CD8-positive, alpha-beta memory T cell (primary cell): ENCODE data around the gene KRTAP9-7. TPM values are rescaled to one million over a fixed set of nuclear protein-coding genes. Genes with fewer than 3 reads are reported as not detected.
"Not testable (repeated sequence)": the region's sequence is repeated elsewhere in the genome, so short reads cannot be mapped to it uniquely, and the experiment has no call there.

Experiments used
- CTCF ChIA-PET: fragments of 350-600 bp; sonication (Branson Sonifier 250); formaldehyde crosslinking; loops from one replicate; lab custom pipeline; 2021; ENCODE audit warnings: antibody characterized with exemption; lab: Charles Lee
- POLR2A ChIA-PET: fragments of 350-600 bp; sonication (Branson Sonifier 250); formaldehyde crosslinking; loops from one replicate; lab custom pipeline; 2021; ENCODE audit warnings: antibody characterized with exemption; lab: Charles Lee
- DNase-seq, 5 donors: peaks; one replicate each; pipeline versions ENCODE4 v3.0.0 to v3.0.0-alpha.2; 2020 to 2022; ENCODE audit warnings: mixed read lengths in 1 of 5
- H3K27ac ChIP-seq: one replicate; pipeline ENCODE4 v1.7.0; 2013; ENCODE audit warnings: low read depth, mild to moderate bottlenecking, low read length, moderate library complexity
- H3K27me3 ChIP-seq: 2 replicates; pipeline ENCODE4 v1.7.0; 2013; ENCODE audit warnings: low read length, mild to moderate bottlenecking; ENCODE audit not compliant: insufficient read depth, poor library complexity, severe bottlenecking
- H3K36me3 ChIP-seq: 2 replicates; pipeline ENCODE4 v1.7.0; 2013; ENCODE audit warnings: mild to moderate bottlenecking, low read length, moderate library complexity; ENCODE audit not compliant: insufficient read depth
- H3K4me1 ChIP-seq: 2 replicates; pipeline ENCODE4 v1.7.0; 2013; ENCODE audit warnings: mild to moderate bottlenecking, low read length, moderate library complexity; ENCODE audit not compliant: insufficient read depth
- H3K4me3 ChIP-seq: 2 replicates; pipeline ENCODE4 v1.7.0; 2013; ENCODE audit warnings: mild to moderate bottlenecking, low read length
- H3K9me3 ChIP-seq: 2 replicates; pipeline ENCODE4 v1.7.0; 2013; ENCODE audit warnings: mild to moderate bottlenecking, low read length
- H3K27ac Mint-ChIP-seq, 8 donors: one replicate each; pipeline ENCODE4 v1.8.0; 2020 to 2021; ENCODE audit warnings: mixed read lengths in 8 of 8, mild to moderate bottlenecking in 6 of 8, inconsistent platforms in 3 of 8, moderate library complexity in 3 of 8
- H3K27me3 Mint-ChIP-seq, 2 donors: one replicate each; pipeline ENCODE4 v1.8.0; 2020 to 2021; ENCODE audit warnings: mixed read lengths in 2 of 2, mild to moderate bottlenecking in 1 of 2, moderate library complexity in 1 of 2
- H3K36me3 Mint-ChIP-seq, 3 donors: one replicate each; pipeline ENCODE4 v1.8.0; 2020 to 2021; ENCODE audit warnings: mixed read lengths in 3 of 3, inconsistent platforms in 1 of 3, mild to moderate bottlenecking in 1 of 3
- H3K4me1 Mint-ChIP-seq, 3 donors: one replicate each; pipeline ENCODE4 v1.8.0; 2020 to 2021; ENCODE audit warnings: mixed read lengths in 3 of 3, inconsistent platforms in 1 of 3, mild to moderate bottlenecking in 1 of 3
- H3K4me3 Mint-ChIP-seq, 7 donors: one replicate each; pipeline ENCODE4 v1.8.0; 2020 to 2021; ENCODE audit warnings: mixed read lengths in 7 of 7, mild to moderate bottlenecking in 6 of 7, moderate library complexity in 4 of 7, inconsistent platforms in 2 of 7
- H3K9me3 Mint-ChIP-seq, 5 donors: one replicate each; pipeline ENCODE4 v1.8.0; 2020 to 2022; ENCODE audit warnings: mixed read lengths in 5 of 5, mild to moderate bottlenecking in 3 of 5, moderate library complexity in 2 of 5, inconsistent platforms in 1 of 5
- polyA plus RNA-seq: library from polyadenylated mRNA; unstranded; fragments of 300-500 nt; fragmentation: Illumina TruSeq; gene quantifications from one replicate; pipeline ENCODE4 v1.2.3, GENCODE V29; 2021
- total RNA-seq, 2 experiments: library from RNA; stranded (reverse); gene quantifications; one replicate each; pipeline ENCODE4 v1.2.3, GENCODE V29; 2021

Gene KRTAP9-7, protein sequence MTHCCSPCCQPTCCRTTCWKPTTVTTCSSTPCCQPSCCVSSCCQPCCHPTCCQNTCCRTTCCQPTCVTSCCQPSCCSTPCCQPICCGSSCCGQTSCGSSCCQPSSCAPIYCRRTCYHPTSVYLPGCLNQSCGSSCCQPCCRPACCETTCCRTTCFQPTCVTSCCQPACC
- total RNA-seq = not detected
- not detected for polyA plus RNA-seq

DNA sequence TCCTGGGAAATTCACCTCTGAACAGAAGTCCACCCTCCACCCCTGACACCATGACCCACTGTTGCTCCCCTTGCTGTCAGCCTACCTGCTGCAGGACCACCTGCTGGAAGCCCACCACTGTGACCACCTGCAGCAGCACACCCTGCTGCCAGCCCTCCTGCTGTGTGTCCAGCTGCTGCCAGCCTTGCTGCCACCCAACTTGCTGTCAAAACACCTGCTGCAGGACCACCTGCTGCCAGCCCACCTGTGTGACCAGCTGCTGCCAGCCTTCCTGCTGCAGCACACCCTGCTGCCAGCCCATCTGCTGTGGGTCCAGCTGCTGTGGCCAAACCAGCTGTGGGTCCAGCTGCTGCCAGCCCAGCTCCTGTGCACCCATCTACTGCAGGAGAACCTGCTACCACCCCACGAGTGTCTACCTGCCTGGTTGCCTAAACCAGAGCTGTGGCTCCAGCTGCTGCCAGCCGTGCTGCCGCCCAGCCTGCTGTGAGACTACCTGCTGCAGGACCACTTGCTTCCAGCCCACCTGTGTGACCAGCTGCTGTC lies at the start of gene KRTAP9-7:
Gene KRTAP9-7 (plus strand): TSS at position 51 of the 543 bp plus-strand sequence. CDS start 0 bp downstream, at position 51.
- H3K4me1 Mint-ChIP-seq, H3K27me3 ChIP-seq, H3K36me3 ChIP-seq, H3K4me3 ChIP-seq, H3K9me3 ChIP-seq, H3K4me3 Mint-ChIP-seq, H3K36me3 Mint-ChIP-seq, H3K9me3 Mint-ChIP-seq, CTCF ChIA-PET, POLR2A ChIA-PET, DNase-seq, H3K27ac ChIP-seq, H3K4me1 ChIP-seq: not testable (repeated sequence)
- peaks cover 6 to 45% of the 10 kb centered on the region in 2 donors for H3K27me3 Mint-ChIP-seq
- H3K27ac Mint-ChIP-seq = peak within 1 kb of the TSS in 1 of 8 donors; percentile 43

DNA sequence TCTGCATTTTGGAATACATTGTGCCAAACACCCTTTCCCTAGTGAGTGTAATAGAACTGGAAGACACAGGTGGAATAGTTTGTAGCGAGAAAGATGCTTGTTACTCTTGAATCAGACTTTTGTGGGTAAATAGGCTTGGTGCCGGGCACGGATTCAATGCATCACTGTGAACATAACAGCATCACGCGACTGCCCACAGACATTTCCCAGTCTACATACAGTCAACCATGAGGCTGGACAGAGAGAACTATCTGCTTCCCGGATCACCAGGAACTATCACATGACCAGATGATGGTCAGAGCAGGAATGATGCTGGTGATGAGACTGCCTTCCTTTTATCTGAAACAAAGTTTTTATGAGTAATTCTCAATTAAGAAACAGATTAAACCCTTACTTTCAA lies 49.4 kb upstream of the KRTAP9-7 start:
- no peaks in the 10 kb centered on the region for H3K27me3 ChIP-seq
- ChIA-PET POLR2A (no interaction called here), CTCF (no interaction called here)
- Mint-ChIP-seq H3K36me3 (no peaks in the 10 kb centered on the region), H3K9me3 (no peaks in the 10 kb centered on the region), H3K27me3 (peaks cover 9 to 18% of the 10 kb centered on the region in 2 donors), H3K4me3 (no peak overlapping the region), H3K4me1 (no peaks in the 10 kb centered on the region), H3K27ac (no peak overlapping the region)
- no peaks in the 10 kb centered on the region for H3K36me3 ChIP-seq
- H3K9me3 ChIP-seq = no peaks in the 10 kb centered on the region
- no peaks in the 10 kb centered on the region for H3K4me1 ChIP-seq
- DNase-seq = no peak
- H3K27ac ChIP-seq = no peak overlapping the region
- H3K4me3 ChIP-seq = no peak overlapping the region

DNA sequence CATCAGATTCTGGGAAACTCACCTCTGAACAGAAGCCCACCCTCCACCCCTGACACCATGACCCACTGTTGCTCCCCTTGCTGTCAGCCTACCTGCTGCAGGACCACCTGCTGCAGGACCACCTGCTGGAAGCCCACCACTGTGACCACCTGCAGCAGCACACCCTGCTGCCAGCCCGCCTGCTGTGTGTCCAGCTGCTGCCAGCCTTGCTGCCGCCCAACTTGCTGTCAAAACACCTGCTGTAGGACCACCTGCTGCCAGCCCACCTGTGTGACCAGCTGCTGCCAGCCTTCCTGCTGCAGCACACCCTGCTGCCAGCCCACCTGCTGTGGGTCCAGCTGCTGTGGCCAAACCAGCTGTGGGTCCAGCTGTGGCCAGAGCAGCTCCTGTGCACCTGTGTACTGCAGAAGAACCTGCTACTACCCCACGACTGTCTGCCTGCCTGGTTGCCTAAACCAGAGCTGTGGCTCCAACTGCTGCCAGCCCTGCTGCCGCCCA lies 48.9 kb upstream of the KRTAP9-7 start, which contains the start of gene KRTAP9-2:
Gene KRTAP9-2 (plus strand): TSS at position 51 of the 498 bp plus-strand sequence. CDS start 7 bp downstream, at position 58.
- POLR2A ChIA-PET, H3K4me1 Mint-ChIP-seq, CTCF ChIA-PET, H3K9me3 Mint-ChIP-seq, H3K4me3 ChIP-seq, H3K9me3 ChIP-seq, H3K4me3 Mint-ChIP-seq, H3K36me3 Mint-ChIP-seq, H3K4me1 ChIP-seq, H3K27ac Mint-ChIP-seq, H3K27me3 ChIP-seq, DNase-seq, H3K27ac ChIP-seq, H3K36me3 ChIP-seq: not testable (repeated sequence)
- peaks cover 7 to 20% of the 10 kb centered on the region in 2 donors for H3K27me3 Mint-ChIP-seq

- Mint-ChIP-seq H3K27ac (peak overlapping the region in 1 of 8 donors; percentile 3), H3K4me3 (no peak overlapping the region)
These were observed 45.4 kb upstream of the KRTAP9-7 start for GRCh38 chr17:41230094-41230493.

GRCh38 chr17:41231731-41232130 lies 43.8 kb upstream of the KRTAP9-7 start:
- Histone ChIP-seq H3K27ac (no peak overlapping the region), H3K36me3 (no peaks in the 10 kb centered on the region), H3K27me3 (no peaks in the 10 kb centered on the region), H3K9me3 (no peaks in the 10 kb centered on the region), H3K4me1 (no peaks in the 10 kb centered on the region), H3K4me3 (no peak overlapping the region)
- Mint-ChIP-seq H3K36me3 (no peaks in the 10 kb centered on the region), H3K27me3 (peaks cover 19 to 55% of the 10 kb centered on the region in 2 donors), H3K4me1 (no peaks in the 10 kb centered on the region), H3K9me3 (no peaks in the 10 kb centered on the region), H3K27ac (no peak overlapping the region), H3K4me3 (no peak overlapping the region)
- DNase-seq = no peak
- ChIA-PET POLR2A (no interaction called here), CTCF (no interaction called here)

More at GRCh38 chr17:41230094-41230493, 45.4 kb upstream of the KRTAP9-7 start:
- Mint-ChIP-seq H3K9me3 (no peaks in the 10 kb centered on the region), H3K4me1 (no peaks in the 10 kb centered on the region), H3K36me3 (no peaks in the 10 kb centered on the region), H3K27me3 (peaks cover 19 to 46% of the 10 kb centered on the region in 2 donors)
- no peak overlapping the region for H3K4me3 ChIP-seq
- no peak for DNase-seq
- no peaks in the 10 kb centered on the region for H3K4me1 ChIP-seq
- no peaks in the 10 kb centered on the region for H3K27me3 ChIP-seq
- CTCF ChIA-PET = no interaction called here
- no peaks in the 10 kb centered on the region for H3K9me3 ChIP-seq
- H3K27ac ChIP-seq = no peak overlapping the region
- H3K36me3 ChIP-seq = no peaks in the 10 kb centered on the region
- POLR2A ChIA-PET = no interaction called here

DNA sequence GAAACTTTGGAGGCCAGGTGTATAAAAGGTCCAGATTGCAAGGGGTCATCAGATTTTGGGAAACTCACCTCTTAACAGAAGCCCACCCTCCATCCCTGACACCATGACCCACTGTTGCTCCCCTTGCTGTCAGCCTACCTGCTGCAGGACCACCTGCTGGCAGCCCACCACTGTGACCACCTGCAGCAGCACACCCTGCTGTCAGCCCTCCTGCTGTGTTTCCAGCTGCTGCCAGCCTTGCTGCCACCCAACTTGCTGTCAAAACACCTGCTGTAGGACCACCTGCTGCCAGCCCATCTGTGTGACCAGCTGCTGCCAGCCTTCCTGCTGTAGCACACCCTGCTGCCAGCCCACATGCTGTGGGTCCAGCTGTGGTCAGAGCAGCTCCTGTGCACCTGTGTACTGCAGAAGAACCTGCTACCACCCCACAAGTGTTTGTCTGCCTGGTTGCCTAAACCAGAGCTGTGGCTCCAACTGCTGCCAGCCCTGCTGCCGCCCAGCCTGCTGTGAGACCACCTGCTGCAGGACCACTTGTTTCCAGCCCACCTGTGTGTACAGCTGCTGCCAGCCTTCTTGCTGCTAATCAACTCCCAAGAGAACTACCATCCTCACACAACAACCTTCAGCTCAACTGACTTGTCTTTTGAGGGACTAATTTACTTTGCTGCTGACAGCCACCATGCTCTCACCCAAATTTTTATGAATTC lies 42.9 kb upstream of the KRTAP9-7 start, which contains the start of gene KRTAP9-3:
Gene KRTAP9-3 (plus strand): TSS at position 51 of the 707 bp plus-strand sequence. CDS start 53 bp downstream, at position 104.
- H3K9me3 ChIP-seq, H3K27ac Mint-ChIP-seq, H3K4me1 ChIP-seq, H3K9me3 Mint-ChIP-seq, H3K4me1 Mint-ChIP-seq, H3K36me3 Mint-ChIP-seq, POLR2A ChIA-PET, H3K4me3 Mint-ChIP-seq, H3K36me3 ChIP-seq, H3K27ac ChIP-seq, H3K4me3 ChIP-seq, H3K27me3 ChIP-seq, DNase-seq, CTCF ChIA-PET: not testable (repeated sequence)
- peaks cover 19 to 60% of the 10 kb centered on the region in 2 donors for H3K27me3 Mint-ChIP-seq

DNA sequence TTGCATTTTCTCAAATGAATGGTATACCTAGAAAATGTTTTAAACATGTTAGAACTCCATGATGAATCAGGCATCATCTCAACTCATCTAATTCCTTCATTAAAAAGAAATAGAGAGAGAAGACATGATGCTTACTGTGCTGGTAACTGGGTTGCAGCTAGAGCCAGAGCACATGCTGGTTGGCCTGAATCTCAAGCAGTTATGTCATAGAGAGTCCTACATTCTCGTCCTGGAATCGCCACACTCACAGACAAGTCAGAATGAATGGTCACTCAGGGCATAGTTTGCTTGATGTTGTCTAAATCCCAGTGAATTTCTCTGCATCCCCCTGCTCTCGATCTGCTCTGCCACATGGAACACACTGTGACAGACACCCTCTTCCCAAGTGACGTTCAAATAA lies 38.4 kb upstream of the KRTAP9-7 start:
- CTCF ChIA-PET, H3K27me3 ChIP-seq, H3K27ac ChIP-seq, H3K4me1 Mint-ChIP-seq, H3K36me3 ChIP-seq, H3K36me3 Mint-ChIP-seq, H3K4me3 Mint-ChIP-seq, POLR2A ChIA-PET, H3K27ac Mint-ChIP-seq, H3K4me1 ChIP-seq, H3K9me3 Mint-ChIP-seq, DNase-seq, H3K9me3 ChIP-seq, H3K4me3 ChIP-seq: not testable (repeated sequence)
- H3K27me3 Mint-ChIP-seq = peaks cover 20 to 61% of the 10 kb centered on the region in 2 donors

DNA sequence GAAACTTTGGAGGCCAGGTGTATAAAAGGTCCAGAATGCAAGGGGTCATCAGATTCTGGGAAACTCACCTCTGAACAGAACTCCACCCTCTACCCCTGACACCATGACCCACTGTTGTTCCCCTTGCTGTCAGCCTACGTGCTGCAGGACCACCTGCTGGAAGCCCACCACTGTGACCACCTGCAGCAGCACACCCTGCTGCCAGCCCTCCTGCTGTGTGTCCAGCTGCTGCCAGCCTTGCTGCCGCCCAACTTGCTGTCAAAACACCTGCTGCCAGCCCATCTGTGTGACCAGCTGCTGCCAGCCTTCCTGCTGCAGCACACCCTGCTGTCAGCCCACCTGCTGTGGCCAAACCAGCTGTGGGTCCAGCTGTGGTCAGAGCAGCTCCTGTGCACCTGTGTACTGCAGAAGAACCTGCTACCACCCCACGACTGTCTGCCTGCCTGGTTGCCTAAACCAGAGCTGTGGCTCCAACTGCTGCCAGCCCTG lies 37.5 kb upstream of the KRTAP9-7 start, which contains the start of gene KRTAP9-8:
Gene KRTAP9-8 (plus strand): TSS at position 51 of the 489 bp plus-strand sequence. CDS start 53 bp downstream, at position 104.
- H3K27ac Mint-ChIP-seq, H3K27me3 ChIP-seq, H3K9me3 Mint-ChIP-seq, H3K4me1 ChIP-seq, H3K4me3 ChIP-seq, H3K36me3 Mint-ChIP-seq, H3K9me3 ChIP-seq, DNase-seq, POLR2A ChIA-PET, H3K27ac ChIP-seq, H3K36me3 ChIP-seq, CTCF ChIA-PET, H3K4me3 Mint-ChIP-seq, H3K4me1 Mint-ChIP-seq: not testable (repeated sequence)
- peaks cover 17 to 64% of the 10 kb centered on the region in 2 donors for H3K27me3 Mint-ChIP-seq
